HepG2 (cell line): Measurements from ENCODE around the gene MBD5. TPM values are rescaled to one million over a fixed set of nuclear protein-coding genes. Genes with fewer than 3 reads are reported as not detected.

Experiments
- AFF4 ChIP-seq: sonication (generic); formaldehyde crosslinking; IDR thresholded peaks from 2 replicates; pipeline ENCODE4 v1.4.0; 2020; ENCODE audit warnings: missing genetic modification reagents
- ARNT ChIP-seq: fragments of 450-650 bp; IDR thresholded peaks from 2 replicates; pipeline ENCODE4 v1.6.1; 2017
- FOXO1 ChIP-seq: sonication (generic); formaldehyde crosslinking; IDR thresholded peaks from 2 replicates; pipeline ENCODE4 v1.4.0; 2020; ENCODE audit warnings: missing genetic modification reagents
- GATAD2A ChIP-seq: IDR thresholded peaks from 2 replicates; pipeline ENCODE4 v1.6.1; 2016
- KLF15 ChIP-seq: sonication (generic); formaldehyde crosslinking; IDR thresholded peaks from 2 replicates; pipeline ENCODE4 v1.8.1; 2023; ENCODE audit warnings: borderline replicate concordance, mild to moderate bottlenecking, inconsistent platforms, missing genetic modification reagents, mixed read lengths
- MXI1 ChIP-seq: IDR thresholded peaks from 3 replicates; pipeline ENCODE4 v1.6.1; 2012; ENCODE audit warnings: low read depth, low read length, inconsistent platforms, borderline replicate concordance
- PRDM4 ChIP-seq: sonication (generic); formaldehyde crosslinking; IDR thresholded peaks from 2 replicates; pipeline ENCODE4 v1.9.0; 2021; ENCODE audit warnings: missing genetic modification reagents, borderline replicate concordance
- REPIN1 ChIP-seq: sonication (generic); formaldehyde crosslinking; IDR thresholded peaks from 2 replicates; pipeline ENCODE4 v1.8.0; 2022; ENCODE audit warnings: missing genetic modification reagents, low read depth, mild to moderate bottlenecking, borderline replicate concordance
- RFXAP ChIP-seq: sonication (generic); formaldehyde crosslinking; IDR thresholded peaks from 2 replicates; pipeline ENCODE4 v1.4.0; 2020; ENCODE audit warnings: missing genetic modification reagents, borderline replicate concordance
- SRSF9 ChIP-seq: fragments of 200-400 bp; formaldehyde crosslinking; IDR thresholded peaks from 2 replicates; pipeline ENCODE4 v1.6.1; 2018; ENCODE audit warnings: borderline replicate concordance, mild to moderate bottlenecking, low read depth, low read length; ENCODE audit not compliant: insufficient read depth, poor library complexity, severe bottlenecking
- TMF1 ChIP-seq: sonication (generic); formaldehyde crosslinking; IDR thresholded peaks from 2 replicates; pipeline ENCODE4 v1.8.1; 2022; ENCODE audit warnings: low read depth, missing genetic modification reagents
- WIZ ChIP-seq: sonication (generic); formaldehyde crosslinking; IDR thresholded peaks from 2 replicates; pipeline ENCODE4 v1.5.1; 2020; ENCODE audit warnings: mild to moderate bottlenecking, missing genetic modification reagents
- ZBTB10 ChIP-seq: sonication (generic); formaldehyde crosslinking; IDR thresholded peaks from 2 replicates; pipeline ENCODE4 v1.4.0; 2020; ENCODE audit warnings: missing genetic modification reagents, borderline replicate concordance
- ZNF138 ChIP-seq: sonication (generic); formaldehyde crosslinking; IDR thresholded peaks from 2 replicates; pipeline ENCODE4 v1.5.0; 2020; ENCODE audit warnings: mild to moderate bottlenecking, low read depth, missing genetic modification reagents
- ZNF337 ChIP-seq: sonication (generic); formaldehyde crosslinking; IDR thresholded peaks from 2 replicates; pipeline ENCODE4 v1.5.1; 2020; ENCODE audit warnings: missing genetic modification reagents, low read depth, mild to moderate bottlenecking, borderline replicate concordance
- ZNF510 ChIP-seq: sonication (generic); formaldehyde crosslinking; IDR thresholded peaks from 2 replicates; pipeline ENCODE4 v1.4.0; 2020; ENCODE audit warnings: low read depth, mild to moderate bottlenecking, missing genetic modification reagents
- ZNF563 ChIP-seq: sonication (generic); formaldehyde crosslinking; IDR thresholded peaks from 2 replicates; pipeline ENCODE4 v1.8.0; 2022; ENCODE audit warnings: mild to moderate bottlenecking, moderate library complexity, missing genetic modification reagents
- ZNF746 ChIP-seq: sonication (generic); formaldehyde crosslinking; IDR thresholded peaks from 2 replicates; pipeline ENCODE4 v1.8.0; 2022; ENCODE audit warnings: mild to moderate bottlenecking, missing genetic modification reagents
- polyA plus RNA-seq, 8 experiments: library from polyadenylated mRNA; depleted of rRNA in 3 of 8; stranded (reverse) in 7 of 8; unstranded in 1 of 8; fragments of >200 nt; fragmentation: Illumina TruSeq in 4 of 8; extraction: Trizol in 4 of 8; gene quantifications; 2 replicates each; pipeline versions ENCODE4 v1.2.1 to v1.2.3, GENCODE V29; 2011 to 2016; ENCODE audit warnings: low read depth in 4 of 8, missing spikeins in 1 of 8, mixed read lengths in 1 of 8; ENCODE audit not compliant: insufficient read depth in 1 of 8
- total RNA-seq, 5 experiments: library from RNA; depleted of rRNA; stranded (reverse); fragments of >200 nt; fragmentation: Illumina TruSeq; extraction: Trizol; gene quantifications; 2 replicates each; pipeline ENCODE4 v1.2.3, GENCODE V29; 2016; ENCODE audit warnings: low read depth in 1 of 5

MBD5 gene
- total and polyA plus RNA-seq, 2 of the 13 experiments (the other 11 are each of a cell fraction or from before 2014, with no cell fraction given), result 13.5 to 26.4 TPM

- no peak for TF ChIP-seq AFF4
- no peak for TF ChIP-seq WIZ (CRISPR knock-in tag)
- TF ChIP-seq ZBTB10 (CRISPR knock-in tag), result 0 out of 2 replicates have a peak, but pooled peaks have one; percentile 48
- no peak; the same call in 1 of the 2 replicates for TF ChIP-seq ZNF563 (CRISPR knock-in tag)
- no peak for TF ChIP-seq PRDM4 (CRISPR knock-in tag)
- TF ChIP-seq GATAD2A (CRISPR knock-in tag), result peak; percentile 65; the same call in 1 of the 2 replicates
- TF ChIP-seq FOXO1 (CRISPR knock-in tag), result peak; percentile 76
- 0 out of 2 replicates have a peak, but pooled peaks have one; percentile 63 for TF ChIP-seq ZNF138
- peak; percentile 33; the same call in 1 of the 2 replicates for TF ChIP-seq RFXAP (CRISPR knock-in tag)
- peak; percentile 87 for TF ChIP-seq ZNF510 (CRISPR knock-in tag)
- TF ChIP-seq TMF1, result no peak
- no peak for TF ChIP-seq ARNT
- TF ChIP-seq KLF15 (CRISPR knock-in tag), result peak; percentile 71; the same call in 1 of the 2 replicates
- TF ChIP-seq MXI1, result peak; percentile 18; the same call in 1 of the 3 replicates
- no peak; the same call in 1 of the 2 replicates for TF ChIP-seq ZNF337 (CRISPR knock-in tag)
- TF ChIP-seq ZNF746 (CRISPR knock-in tag), result no peak
- TF ChIP-seq SRSF9, result no peak
- peak; percentile 90; the same call in 1 of the 2 replicates for TF ChIP-seq REPIN1 (CRISPR knock-in tag)
Observed at GRCh38 chr2:148509288-148509902, 488.5 kb downstream of the MBD5 start (continued).
